LNCAP (cell line): ENCODE data around the gene CUBN.

Experiments used
- TF ChIP-seq, protein P1 (sequence below): fragments of 450-650 bp; IDR thresholded peaks from 2 replicates; pipeline ENCODE4 v1.5.1; 2017; ENCODE audit warnings: mild to moderate bottlenecking

Gene CUBN

DNA sequence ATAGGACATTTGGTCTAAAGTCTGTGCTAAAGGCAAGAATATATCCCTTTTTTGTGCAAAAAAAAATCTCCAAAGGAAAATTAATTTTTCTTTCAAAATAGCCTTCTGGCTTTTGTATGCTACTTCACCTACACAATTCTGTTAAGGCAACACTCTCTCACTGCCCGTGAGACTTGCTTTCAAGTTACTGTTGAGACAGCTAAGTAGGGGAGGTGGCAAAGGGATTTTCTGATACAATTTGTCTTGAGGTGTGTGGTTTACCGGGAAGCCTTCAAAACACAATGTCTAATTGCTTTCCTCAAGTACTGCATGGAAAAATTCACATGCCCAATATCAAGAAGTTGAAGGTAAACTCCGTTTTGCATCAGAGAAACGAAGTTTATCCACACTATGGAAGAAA lies 261.6 kb downstream of the CUBN start:
- TF ChIP-seq, protein P1, sequence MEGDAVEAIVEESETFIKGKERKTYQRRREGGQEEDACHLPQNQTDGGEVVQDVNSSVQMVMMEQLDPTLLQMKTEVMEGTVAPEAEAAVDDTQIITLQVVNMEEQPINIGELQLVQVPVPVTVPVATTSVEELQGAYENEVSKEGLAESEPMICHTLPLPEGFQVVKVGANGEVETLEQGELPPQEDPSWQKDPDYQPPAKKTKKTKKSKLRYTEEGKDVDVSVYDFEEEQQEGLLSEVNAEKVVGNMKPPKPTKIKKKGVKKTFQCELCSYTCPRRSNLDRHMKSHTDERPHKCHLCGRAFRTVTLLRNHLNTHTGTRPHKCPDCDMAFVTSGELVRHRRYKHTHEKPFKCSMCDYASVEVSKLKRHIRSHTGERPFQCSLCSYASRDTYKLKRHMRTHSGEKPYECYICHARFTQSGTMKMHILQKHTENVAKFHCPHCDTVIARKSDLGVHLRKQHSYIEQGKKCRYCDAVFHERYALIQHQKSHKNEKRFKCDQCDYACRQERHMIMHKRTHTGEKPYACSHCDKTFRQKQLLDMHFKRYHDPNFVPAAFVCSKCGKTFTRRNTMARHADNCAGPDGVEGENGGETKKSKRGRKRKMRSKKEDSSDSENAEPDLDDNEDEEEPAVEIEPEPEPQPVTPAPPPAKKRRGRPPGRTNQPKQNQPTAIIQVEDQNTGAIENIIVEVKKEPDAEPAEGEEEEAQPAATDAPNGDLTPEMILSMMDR = no peak

DNA sequence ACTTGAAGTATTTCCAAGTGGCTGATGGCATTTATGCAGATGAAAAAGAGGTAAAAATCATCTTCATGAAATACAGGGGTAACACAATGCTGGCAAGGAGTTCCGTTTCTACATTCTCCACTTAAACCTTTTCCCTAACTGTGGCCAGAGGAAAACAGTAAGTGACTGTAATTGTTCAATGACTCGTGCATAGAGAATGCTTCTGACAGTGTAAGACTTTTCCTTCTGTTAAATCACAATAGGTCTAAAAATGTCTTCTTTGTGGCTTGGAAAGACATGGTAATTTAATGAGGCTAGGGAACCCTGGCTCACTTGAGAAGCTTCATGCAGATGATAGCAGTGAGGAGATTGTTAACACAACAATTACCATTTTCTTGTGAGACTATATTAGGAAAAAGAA lies 262.1 kb downstream of the CUBN start:
- TF ChIP-seq, protein P1 = no peak

DNA sequence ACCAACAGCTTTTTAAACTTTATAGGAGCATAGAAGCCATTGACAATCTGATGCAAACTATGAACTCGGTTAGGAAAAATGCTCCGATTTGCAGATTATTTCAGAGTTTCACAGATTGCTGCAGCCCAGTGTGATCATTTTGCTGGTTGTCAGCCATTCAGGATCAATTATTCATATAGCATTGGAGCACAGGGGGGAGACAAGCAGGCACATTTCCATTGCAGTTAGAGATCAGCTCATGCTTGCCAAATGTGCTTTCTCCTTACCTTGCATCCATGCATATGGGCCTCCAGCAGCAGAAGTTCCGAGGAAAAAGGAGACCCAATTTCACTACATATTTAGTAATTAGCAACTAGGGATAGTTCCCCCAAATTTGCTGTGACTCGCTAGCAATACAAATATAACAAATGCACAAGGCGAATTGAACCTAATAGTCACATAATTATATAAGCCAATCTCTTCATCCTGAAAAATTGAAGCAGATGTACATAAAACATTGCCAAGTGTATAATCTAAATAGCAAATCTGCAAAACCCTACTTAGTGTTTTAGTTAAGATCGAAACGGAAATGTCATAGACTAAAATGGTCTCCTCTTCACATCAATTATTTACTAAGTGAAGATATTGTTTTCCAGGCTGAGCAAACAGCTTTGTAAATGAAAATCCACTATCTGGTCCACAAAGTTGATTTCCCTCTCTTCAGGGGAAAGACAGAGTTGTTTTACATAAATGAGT lies 262.9 kb downstream of the CUBN start:
- TF ChIP-seq, protein P1 = no peak

DNA sequence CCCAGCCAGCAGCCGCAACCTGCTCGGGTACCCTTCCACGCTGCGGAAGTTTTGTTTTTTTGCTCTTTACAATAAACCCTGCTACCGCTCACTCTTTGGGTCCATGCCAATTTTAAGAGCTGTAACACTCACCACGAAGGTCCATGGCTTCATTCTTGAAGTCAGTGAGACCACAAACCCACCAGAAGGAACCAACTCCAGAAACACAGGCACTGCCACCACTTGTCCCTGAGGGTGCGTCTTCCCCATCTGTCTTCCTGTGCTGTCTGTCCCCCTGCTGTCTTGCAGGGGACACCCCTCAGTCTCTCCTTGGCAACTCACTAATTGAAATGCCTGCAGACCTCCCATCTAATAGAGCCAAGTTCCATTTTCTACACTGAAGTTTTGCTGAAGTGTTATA lies 263.8 kb downstream of the CUBN start:
- TF ChIP-seq, protein P1 = no peak

DNA sequence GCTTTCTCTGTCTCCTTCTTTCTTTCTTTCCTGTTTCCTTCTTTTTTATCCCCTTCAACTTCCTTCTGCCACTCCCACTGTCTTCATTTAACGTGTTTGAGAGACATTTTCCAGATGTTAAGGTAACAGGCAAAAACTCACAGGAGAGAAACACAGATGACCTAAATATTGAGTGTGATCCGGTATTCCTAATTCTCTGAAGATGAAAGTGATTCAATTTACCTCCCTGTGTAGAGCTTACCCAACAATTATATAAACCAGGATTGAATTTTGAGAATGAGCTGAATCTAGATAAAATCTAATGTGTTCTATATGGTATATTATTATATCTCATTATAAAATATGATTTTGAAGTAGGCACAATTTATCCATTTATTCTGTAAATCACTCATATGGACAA lies 265.8 kb downstream of the CUBN start:
- TF ChIP-seq, protein P1 = no peak

DNA sequence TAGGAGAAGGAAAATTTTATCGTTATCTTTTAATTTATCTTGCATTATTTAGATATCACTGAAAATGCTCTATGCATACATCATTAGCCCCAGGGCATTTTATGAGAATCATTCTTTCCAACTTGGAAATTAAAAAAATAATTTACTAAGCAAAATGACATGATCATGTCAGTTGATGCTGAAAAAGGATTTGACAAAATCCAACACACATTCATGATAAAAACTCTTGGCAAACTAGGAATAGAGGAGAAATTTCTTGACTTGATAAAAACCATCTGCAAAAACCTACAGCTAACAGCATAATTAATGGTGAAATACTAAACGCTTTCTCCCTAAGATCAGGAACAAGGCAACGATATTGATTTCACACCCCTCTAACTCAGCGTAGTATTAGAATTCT lies 272.2 kb downstream of the CUBN start:
- TF ChIP-seq, protein P1 = no peak

DNA sequence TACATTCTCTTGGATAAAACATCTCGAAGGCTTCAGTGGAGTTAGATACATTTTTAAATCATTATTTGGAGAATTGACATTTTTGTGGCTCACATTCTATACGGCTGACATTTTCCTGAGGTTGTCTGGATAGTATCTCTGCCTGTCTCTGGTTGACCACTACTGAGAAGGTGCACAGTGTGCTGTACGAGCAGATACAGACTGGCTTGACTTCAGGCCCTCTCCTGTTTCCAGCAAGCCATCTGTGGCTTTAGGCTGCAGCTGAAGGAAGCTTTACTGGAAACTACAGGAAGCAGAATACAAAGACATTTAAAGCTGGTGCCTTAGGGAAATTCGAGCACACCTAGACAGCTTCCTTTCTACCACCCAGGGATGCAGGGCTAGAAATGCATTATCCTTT lies 273.0 kb downstream of the CUBN start:
- TF ChIP-seq, protein P1 = no peak

DNA sequence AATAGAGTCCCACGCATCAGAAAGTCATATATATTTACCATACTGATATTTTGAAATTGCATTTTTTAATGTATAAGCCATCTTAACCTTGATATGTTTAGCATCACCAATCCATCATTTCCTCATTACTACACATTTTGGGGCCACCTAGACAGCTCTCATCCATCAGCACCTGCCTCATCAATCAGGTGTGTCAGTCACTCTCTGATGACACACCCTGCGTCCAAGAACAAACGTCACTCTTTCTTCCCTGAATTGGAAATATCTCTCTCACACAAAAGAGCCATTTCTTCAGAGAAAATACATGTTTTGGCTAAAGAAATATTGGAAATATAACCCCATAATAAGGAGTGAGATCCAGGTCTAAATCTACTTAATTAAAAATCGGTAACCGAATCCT lies 273.5 kb downstream of the CUBN start:
- TF ChIP-seq, protein P1 = no peak
